ENCODE results near the gene RPSA. TPM values are rescaled to one million over a fixed set of nuclear protein-coding genes. Genes with fewer than 3 reads are reported as not detected.
A peak's percentile ranks its signal among the peaks of the same experiment; 100 is the strongest.

Gene RPSA
- total RNA-seq, 1 experiment from 2014 or later = 2,077 TPM

DNA sequence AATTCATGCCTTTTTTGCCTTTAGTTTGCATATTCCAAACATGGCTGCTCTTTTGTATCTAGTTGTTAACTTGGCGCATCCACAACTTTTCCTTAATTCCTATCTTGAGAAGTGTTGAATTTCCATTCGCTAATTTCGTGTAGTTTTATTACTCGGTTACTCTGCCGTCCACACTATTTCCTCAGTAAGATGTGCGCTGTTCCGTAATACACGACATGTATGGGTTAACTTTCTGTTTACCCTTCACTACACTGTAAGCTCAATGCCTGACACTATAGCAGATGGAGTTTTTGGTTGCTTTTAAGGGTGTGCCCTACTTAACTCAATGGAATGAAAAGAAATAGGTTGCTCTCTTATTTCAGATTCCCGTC lies 724 bp downstream of the RPSA start:
- TF ChIP-seq, protein P1, sequence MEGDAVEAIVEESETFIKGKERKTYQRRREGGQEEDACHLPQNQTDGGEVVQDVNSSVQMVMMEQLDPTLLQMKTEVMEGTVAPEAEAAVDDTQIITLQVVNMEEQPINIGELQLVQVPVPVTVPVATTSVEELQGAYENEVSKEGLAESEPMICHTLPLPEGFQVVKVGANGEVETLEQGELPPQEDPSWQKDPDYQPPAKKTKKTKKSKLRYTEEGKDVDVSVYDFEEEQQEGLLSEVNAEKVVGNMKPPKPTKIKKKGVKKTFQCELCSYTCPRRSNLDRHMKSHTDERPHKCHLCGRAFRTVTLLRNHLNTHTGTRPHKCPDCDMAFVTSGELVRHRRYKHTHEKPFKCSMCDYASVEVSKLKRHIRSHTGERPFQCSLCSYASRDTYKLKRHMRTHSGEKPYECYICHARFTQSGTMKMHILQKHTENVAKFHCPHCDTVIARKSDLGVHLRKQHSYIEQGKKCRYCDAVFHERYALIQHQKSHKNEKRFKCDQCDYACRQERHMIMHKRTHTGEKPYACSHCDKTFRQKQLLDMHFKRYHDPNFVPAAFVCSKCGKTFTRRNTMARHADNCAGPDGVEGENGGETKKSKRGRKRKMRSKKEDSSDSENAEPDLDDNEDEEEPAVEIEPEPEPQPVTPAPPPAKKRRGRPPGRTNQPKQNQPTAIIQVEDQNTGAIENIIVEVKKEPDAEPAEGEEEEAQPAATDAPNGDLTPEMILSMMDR (conservative IDR thresholded peaks at IDR 0.05) = no peak

More for the DNA sequence above, 724 bp downstream of the RPSA start:
- Histone ChIP-seq H2BK12ac (ENCODE audit: insufficient read length, low read depth, low read length) (no peak overlapping the region), H3K18ac (ENCODE audit: insufficient read length, low read depth, low read length) (no peak overlapping the region), H3K23ac (ENCODE audit: insufficient read length, low read depth, low read length) (no peak overlapping the region), H3T11ph (ENCODE audit: low read length) (no peak overlapping the region), H3K79me2 (ENCODE audit: insufficient read depth, low read length) (peaks cover 12% of the 10 kb centered on the region; the same call in 1 of the 2 replicates), H4K8ac (replicated peaks; ENCODE audit: insufficient read length, low read depth, low read length) (no peak overlapping the region), H2AK5ac (ENCODE audit: insufficient read length, low read length) (no peak overlapping the region), H4K20me1 (ENCODE audit: control insufficient read depth, insufficient read depth, insufficient read length) (no peaks in the 10 kb centered on the region), H4K91ac (ENCODE audit: insufficient read length, low read depth, low read length) (no peak overlapping the region), H2BK120ac (ENCODE audit: low read depth, low read length, poor library complexity, severe bottlenecking) (no peak overlapping the region), H3K4ac (ENCODE audit: low read depth, low read length) (no peak overlapping the region; the same call in 1 of the 2 replicates), H4K5ac (ENCODE audit: insufficient read length, low read depth, low read length) (no peak overlapping the region), H3K56ac (ENCODE audit: insufficient read length, low read depth, low read length) (no peak overlapping the region), H2BK5ac (ENCODE audit: insufficient read length, low read length) (no peak overlapping the region), H2BK15ac (ENCODE audit: low read depth, low read length) (no peak overlapping the region), H3K4me1 (ENCODE audit: insufficient read depth, low read length) (peaks cover 3% of the 10 kb centered on the region), H3K14ac (ENCODE audit: insufficient read depth, low read length) (peak overlapping the region; percentile 70; the same call in 1 of the 2 replicates), H3K9me3 (ENCODE audit: control insufficient read depth, low read depth, low read length) (no peaks in the 10 kb centered on the region), H2BK20ac (ENCODE audit: low read depth, low read length, poor library complexity, severe bottlenecking) (no peak overlapping the region), H2AFZ (ENCODE audit: low read length) (no peak overlapping the region), H3K27me3 (ENCODE audit: insufficient read depth, low read length) (no peaks in the 10 kb centered on the region), H3K9ac (ENCODE audit: extremely low read depth, insufficient read length, low read length) (peak overlapping the region; percentile 80), H3K23me2 (ENCODE audit: insufficient read length, low read depth, low read length, poor library complexity, severe bottlenecking) (peaks cover 9% of the 10 kb centered on the region), H3K27ac (ENCODE audit: insufficient read length, low read depth, low read length) (peak overlapping the region; percentile 41), H3K79me1 (ENCODE audit: insufficient read depth, low read depth, low read length, poor library complexity, severe bottlenecking) (no peaks in the 10 kb centered on the region), H3K4me2 (ENCODE audit: insufficient read depth, insufficient read length, low read length) (peak overlapping the region; percentile 91)
- peaks cover 35 to 43% of the 10 kb centered on the region in 2 experiments for H3K4me1 Mint-ChIP-seq
- peak overlapping the region; percentile 92 for H3K4me3 Mint-ChIP-seq
- H3K27me3 Mint-ChIP-seq (ENCODE audit: low read depth) = peaks cover 5% of the 10 kb centered on the region
- no peaks in the 10 kb centered on the region; a peak in 1 of 5 replicates for H3K9me3 Mint-ChIP-seq
- peaks cover 48 to 56% (median 56%) of the 10 kb centered on the region in 3 experiments for H3K36me3 Mint-ChIP-seq (ENCODE audit: insufficient read depth in 1 of 3, low read depth in 3 of 3)
- DNase-seq = no peak
- WGBS (ENCODE audit: extremely low coverage, insufficient read length, low lambda C conversion rate) = no CpG with 5 or more reads among the region's 9 CpGs
- peak overlapping the region; percentile 72 to 96 (median 93); a peak in 5 of 7 replicates for H3K27ac Mint-ChIP-seq
